K562 (cell line): ENCODE measurements around the gene CPLANE2. TPM values are rescaled to one million over a fixed set of nuclear protein-coding genes. Genes with fewer than 3 reads are reported as not detected.

Experiments used
- CBX3 ChIP-seq, 2 experiments: IDR thresholded peaks; 1 replicate in 1 of 2; 2 replicates in 1 of 2; pipeline ENCODE4 v1.6.1; 2012; ENCODE audit warnings: inconsistent platforms in 2 of 2, low read length in 2 of 2, borderline replicate concordance in 1 of 2, control low read depth in 1 of 2
- CEBPZ ChIP-seq: fragments of 150-350 bp; IDR thresholded peaks from 2 replicates; pipeline ENCODE4 v1.6.1; 2014; ENCODE audit warnings: low read depth, mild to moderate bottlenecking, low read length, borderline replicate concordance
- CREB3L1 ChIP-seq: fragments of 450-650 bp; IDR thresholded peaks from 2 replicates; pipeline ENCODE4 v1.6.1; 2014; ENCODE audit warnings: low read depth, mild to moderate bottlenecking, moderate library complexity, borderline replicate concordance
- E2F6 ChIP-seq, 2 experiments: IDR thresholded peaks; 2 replicates each; pipeline ENCODE4 v1.6.1; 2011; ENCODE audit warnings: borderline replicate concordance in 1 of 2, control low read depth in 1 of 2, low read depth in 1 of 2, low read length in 1 of 2, mild to moderate bottlenecking in 1 of 2, mixed read lengths in 1 of 2, moderate library complexity in 1 of 2; ENCODE audit not compliant: insufficient read depth in 1 of 2, insufficient read length in 1 of 2, poor library complexity in 1 of 2, severe bottlenecking in 1 of 2; ENCODE audit errors: extremely low read depth in 1 of 2
- HMGN3 ChIP-seq: IDR thresholded peaks from 2 replicates; pipeline ENCODE4 v1.6.1; 2011; ENCODE audit warnings: borderline replicate concordance, low read depth, mild to moderate bottlenecking, mixed read lengths, low read length; ENCODE audit not compliant: insufficient read length; ENCODE audit errors: extremely low read depth
- MNT ChIP-seq, 2 experiments: fragments of 450-650 bp; conservative IDR thresholded peaks; 2 replicates each; pipeline ENCODE4 v1.6.1; 2017; ENCODE audit warnings: mild to moderate bottlenecking in 2 of 2, moderate library complexity in 2 of 2
- NKRF ChIP-seq: fragments of 450-650 bp; IDR thresholded peaks from 2 replicates; pipeline ENCODE4 v1.6.1; 2016; ENCODE audit warnings: borderline replicate concordance
- SREBF2 ChIP-seq: sonication (generic); formaldehyde crosslinking; IDR thresholded peaks from 2 replicates; pipeline ENCODE4 v1.4.0; 2020; ENCODE audit warnings: mild to moderate bottlenecking, missing genetic modification reagents
- ZNF41 ChIP-seq: fragments of 250-450 bp; sonication (Bioruptor Pico); conservative IDR thresholded peaks from 2 replicates; pipeline ENCODE4 v1.4.0; 2020; ENCODE audit warnings: mild to moderate bottlenecking
- ZNF668 ChIP-seq: fragments of 250-450 bp; sonication (Bioruptor Pico); IDR thresholded peaks from 2 replicates; pipeline ENCODE4 v1.8.0; 2022; ENCODE audit warnings: mild to moderate bottlenecking, inconsistent platforms
- polyA plus RNA-seq, 8 experiments: library from polyadenylated mRNA; depleted of rRNA in 4 of 8; stranded (reverse) in 5 of 8; unstranded in 3 of 8; fragments of >200 nt; fragmentation: Nextera tagmentation in 2 of 8; fragmentation: Illumina TruSeq in 1 of 8; extraction: Ambion mirVana in 2 of 8; extraction: Trizol in 1 of 8; gene quantifications; 2 replicates each; pipeline versions ENCODE4 v1.2.1 to v1.2.3, GENCODE V29; 2011 to 2014; ENCODE audit warnings: inconsistent platforms in 1 of 8, missing spikeins in 1 of 8
- total RNA-seq, 7 experiments: library from RNA; depleted of rRNA in 6 of 7; stranded (reverse); fragments of >200 nt in 6 of 7; fragmentation: Illumina TruSeq in 2 of 7; extraction: Trizol in 2 of 7; gene quantifications; 2 replicates each; pipeline versions ENCODE4 v1.2.1 to v1.2.3, GENCODE V29; 2011 to 2021; ENCODE audit warnings: low replicate concordance in 1 of 7
- TF ChIP-seq, protein P1 (sequence below), 2 experiments: IDR thresholded peaks; 2 replicates each; pipeline ENCODE4 v1.6.1; 2012; ENCODE audit warnings: improper control_type of control experiment in 2 of 2, low read depth in 2 of 2, low read length in 2 of 2, borderline replicate concordance in 1 of 2

CPLANE2 gene
- total and polyA plus RNA-seq, 9 of the 15 experiments (the other 6 are each of a cell fraction or from before 2014, with no cell fraction given), result 0.17 to 20.9 (median 8.1) TPM

DNA sequence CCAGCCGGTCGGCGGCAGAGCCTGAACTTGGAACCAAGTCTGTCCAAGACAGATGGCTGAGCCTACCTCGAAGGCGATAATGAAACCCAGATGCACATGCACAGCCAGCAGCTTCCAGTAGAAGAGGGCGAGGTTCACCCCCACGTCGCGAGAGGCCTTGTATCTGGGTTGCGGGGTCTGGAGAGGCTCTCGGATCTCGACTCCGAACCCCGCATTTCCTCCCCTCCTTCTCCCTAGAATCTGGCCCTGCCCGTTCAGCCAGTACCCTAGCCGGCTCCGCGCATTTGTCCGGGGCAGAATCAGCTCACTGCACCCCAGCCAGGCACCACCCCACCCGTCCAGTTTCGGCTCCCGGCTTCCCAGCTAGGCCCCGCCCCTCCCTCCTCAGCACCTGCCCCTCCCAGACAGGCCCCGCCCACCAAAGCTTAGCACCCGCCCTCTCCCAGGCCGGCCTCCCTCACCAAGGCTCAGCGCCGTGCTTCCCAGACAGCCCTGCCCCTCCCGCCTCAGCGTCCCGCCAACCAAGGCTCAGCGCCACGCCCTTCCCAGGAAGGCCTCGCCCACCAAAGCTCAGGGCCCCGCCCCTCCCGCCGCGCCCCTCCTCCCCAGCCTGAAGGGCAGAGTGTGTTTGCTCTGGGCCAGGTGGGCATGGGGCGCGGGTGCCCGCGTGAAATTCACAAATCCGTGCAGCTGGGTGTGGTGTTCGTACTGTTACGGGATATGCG lies 19.8 kb downstream of the CPLANE2 start (continued):
- TF ChIP-seq SREBF2 (CRISPR knock-in tag), result no peak
- peak in 1 of 2 experiments; percentile 87; a peak in 1 of 3 replicates for TF ChIP-seq CBX3 (IDR thresholded peaks at IDR 0.05; ENCODE audit: borderline replicate concordance in 1 of 2, low read length in 2 of 2)
- peak; percentile 63; the same call in 1 of the 2 replicates for TF ChIP-seq ZNF668 (CRISPR knock-in tag)
- TF ChIP-seq, protein P1, sequence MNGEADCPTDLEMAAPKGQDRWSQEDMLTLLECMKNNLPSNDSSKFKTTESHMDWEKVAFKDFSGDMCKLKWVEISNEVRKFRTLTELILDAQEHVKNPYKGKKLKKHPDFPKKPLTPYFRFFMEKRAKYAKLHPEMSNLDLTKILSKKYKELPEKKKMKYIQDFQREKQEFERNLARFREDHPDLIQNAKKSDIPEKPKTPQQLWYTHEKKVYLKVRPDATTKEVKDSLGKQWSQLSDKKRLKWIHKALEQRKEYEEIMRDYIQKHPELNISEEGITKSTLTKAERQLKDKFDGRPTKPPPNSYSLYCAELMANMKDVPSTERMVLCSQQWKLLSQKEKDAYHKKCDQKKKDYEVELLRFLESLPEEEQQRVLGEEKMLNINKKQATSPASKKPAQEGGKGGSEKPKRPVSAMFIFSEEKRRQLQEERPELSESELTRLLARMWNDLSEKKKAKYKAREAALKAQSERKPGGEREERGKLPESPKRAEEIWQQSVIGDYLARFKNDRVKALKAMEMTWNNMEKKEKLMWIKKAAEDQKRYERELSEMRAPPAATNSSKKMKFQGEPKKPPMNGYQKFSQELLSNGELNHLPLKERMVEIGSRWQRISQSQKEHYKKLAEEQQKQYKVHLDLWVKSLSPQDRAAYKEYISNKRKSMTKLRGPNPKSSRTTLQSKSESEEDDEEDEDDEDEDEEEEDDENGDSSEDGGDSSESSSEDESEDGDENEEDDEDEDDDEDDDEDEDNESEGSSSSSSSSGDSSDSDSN (IDR thresholded peaks at IDR 0.05; ENCODE audit: borderline replicate concordance in 1 of 2, low read depth in 2 of 2, low read length in 2 of 2), result 0 out of 4 replicates have a peak, but pooled peaks of 1 of the 2 experiments have one; percentile 46
- peak; percentile 32 to 86 for TF ChIP-seq E2F6 (IDR thresholded peaks at IDR 0.05; ENCODE audit: borderline replicate concordance in 1 of 2, extremely low read depth in 1 of 2, insufficient read depth in 1 of 2, insufficient read length in 1 of 2, low read depth in 1 of 2, low read length in 1 of 2, poor library complexity in 1 of 2, severe bottlenecking in 1 of 2)
- TF ChIP-seq CEBPZ, result no peak
- TF ChIP-seq NKRF, result peak; percentile 29; the same call in 1 of the 2 replicates
- peak; percentile 75 for TF ChIP-seq HMGN3
- no peak for TF ChIP-seq ZNF41 (CRISPR knock-in tag)
- TF ChIP-seq CREB3L1, result peak; percentile 37; the same call in 1 of the 2 replicates
- TF ChIP-seq MNT (conservative IDR thresholded peaks at IDR 0.05), result peak in 1 of 2 experiments; percentile 63; a peak in 2 of 4 replicates
